COLO829 (cell line): ENCODE data around the gene PLEKHA7.
"Not testable (repeated sequence)": the region's sequence is repeated elsewhere in the genome, so short reads cannot be mapped to it uniquely, and the experiment has no call there.

Experiments
- DNase-seq: peaks from one replicate; pipeline ENCODE4 v3.0.0; 2012; ENCODE audit warnings: low spot score

The PLEKHA7 gene

DNA sequence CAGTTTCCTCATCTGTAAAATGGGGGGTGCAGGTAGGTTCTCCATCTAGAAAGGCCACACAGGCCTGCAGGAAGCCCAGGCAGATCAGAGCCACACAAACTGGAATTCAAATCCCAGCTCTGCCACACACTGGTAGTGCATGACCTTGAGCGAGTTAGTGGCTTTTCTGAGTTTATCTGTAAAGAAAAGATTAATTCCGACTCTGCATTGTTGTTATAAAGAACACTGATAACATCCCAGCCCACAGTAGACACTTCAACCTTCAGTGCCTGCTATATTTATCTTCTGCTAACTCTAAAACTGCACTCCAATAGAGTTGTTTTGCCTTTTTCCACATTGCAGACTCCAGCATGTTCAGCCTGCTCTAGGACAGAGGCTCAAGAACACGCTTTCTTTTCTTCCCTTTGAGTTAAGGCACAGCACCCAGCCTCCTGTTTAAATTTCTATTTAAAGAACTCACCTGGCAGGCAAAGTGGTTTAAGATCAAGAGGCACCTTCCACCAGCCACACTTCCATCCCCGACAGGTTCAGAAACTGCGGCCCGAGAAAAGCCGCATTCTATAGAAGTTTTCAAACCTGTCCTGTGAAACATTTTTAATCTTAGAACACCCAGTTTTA, 133.9 kb downstream of the PLEKHA7 start:
- no peak for DNase-seq

GRCh38 chr11:16879690-16880089, 134.5 kb downstream of the PLEKHA7 start:
- no peak for DNase-seq

DNA sequence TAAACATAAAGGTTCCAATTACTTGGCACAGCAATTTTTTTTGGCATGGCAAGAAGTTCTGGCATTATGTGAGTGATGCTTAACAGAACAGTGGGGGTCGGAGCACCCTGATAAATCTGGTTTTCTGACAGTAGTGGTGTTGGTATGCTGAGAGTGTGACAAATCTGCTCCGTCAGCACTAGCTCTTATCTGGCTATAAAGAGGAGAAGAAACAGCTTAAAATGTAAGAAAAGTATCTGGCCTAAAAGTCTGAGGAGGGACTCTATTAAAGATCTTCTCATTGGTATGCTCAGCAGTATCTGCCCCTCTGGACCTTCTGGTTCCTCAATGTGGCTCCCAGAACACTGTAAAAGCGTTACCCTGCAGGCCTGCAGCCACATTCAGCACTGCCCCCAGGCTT, 137.4 kb downstream of the PLEKHA7 start:
- DNase-seq, result no peak

DNA sequence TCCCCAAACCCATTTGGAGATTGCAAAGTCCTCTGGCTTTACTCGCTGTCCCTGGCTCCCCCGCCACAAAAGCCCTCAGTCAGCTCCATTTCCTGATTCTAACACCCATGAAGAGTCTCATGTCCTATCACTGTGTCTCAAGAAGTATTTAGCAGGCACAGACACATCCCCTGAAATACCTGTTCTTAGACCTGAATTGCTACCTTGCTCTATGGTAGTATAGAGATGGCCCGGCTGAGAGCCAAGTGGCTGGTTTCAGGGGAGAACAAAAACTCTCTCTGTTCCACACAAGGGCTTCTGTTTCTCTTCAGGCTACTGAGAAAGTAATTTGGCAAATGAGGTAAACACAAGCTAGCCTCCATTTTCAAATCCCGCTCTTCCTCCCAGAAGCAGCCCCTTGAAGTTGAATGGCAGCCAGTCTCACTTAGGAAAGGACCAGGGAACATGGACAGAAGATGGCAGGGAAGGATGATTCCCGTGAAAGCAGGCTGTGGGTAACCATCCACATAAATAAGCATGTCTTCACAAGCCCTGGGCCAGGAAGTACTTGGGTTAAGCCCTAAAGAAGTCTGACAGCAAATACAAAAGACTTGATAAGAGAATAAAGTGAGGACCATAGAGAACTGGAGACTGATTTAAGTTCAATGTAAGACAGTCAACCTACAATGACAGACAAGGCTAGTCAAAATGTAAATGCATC, 138.0 kb downstream of the PLEKHA7 start:
- no peak for DNase-seq

GRCh38 chr11:16874275-16874975, 139.8 kb downstream of the PLEKHA7 start:
- no peak for DNase-seq

GRCh38 chr11:16873289-16873688, 140.9 kb downstream of the PLEKHA7 start:
- DNase-seq, result no peak

GRCh38 chr11:16871368-16871767, 142.8 kb downstream of the PLEKHA7 start:
- DNase-seq, result no peak

- DNase-seq, result no peak
Measured at GRCh38 chr11:16867097-16867496, 147.1 kb downstream of the PLEKHA7 start.

- DNase-seq, result not testable (repeated sequence)
Measured at GRCh38 chr11:16864428-16864827, 149.8 kb downstream of the PLEKHA7 start.

GRCh38 chr11:16863389-16863788, 150.8 kb downstream of the PLEKHA7 start:
- no peak for DNase-seq

DNA sequence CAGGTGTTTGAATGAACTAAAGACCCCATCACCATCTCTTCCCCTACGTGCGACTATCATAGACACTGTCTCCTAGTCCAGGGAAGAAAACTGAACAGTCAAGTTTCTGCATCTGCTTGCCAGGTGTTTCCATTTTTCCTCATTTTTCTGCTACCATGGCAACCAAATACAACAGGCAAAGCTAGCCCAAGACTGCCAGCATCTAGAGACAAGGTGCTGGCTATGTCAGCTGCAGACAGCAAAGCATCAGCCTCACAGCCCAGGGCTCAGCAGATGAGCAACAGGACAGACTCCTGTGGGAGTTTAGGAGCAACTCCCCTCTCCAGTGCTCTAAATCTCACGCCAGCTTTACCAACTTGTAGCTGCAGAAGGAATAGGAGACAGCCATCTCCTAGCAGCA, 151.5 kb downstream of the PLEKHA7 start:
- DNase-seq, result no peak

GRCh38 chr11:16861862-16862261, 152.4 kb downstream of the PLEKHA7 start:
- peak; percentile 45 for DNase-seq

DNA sequence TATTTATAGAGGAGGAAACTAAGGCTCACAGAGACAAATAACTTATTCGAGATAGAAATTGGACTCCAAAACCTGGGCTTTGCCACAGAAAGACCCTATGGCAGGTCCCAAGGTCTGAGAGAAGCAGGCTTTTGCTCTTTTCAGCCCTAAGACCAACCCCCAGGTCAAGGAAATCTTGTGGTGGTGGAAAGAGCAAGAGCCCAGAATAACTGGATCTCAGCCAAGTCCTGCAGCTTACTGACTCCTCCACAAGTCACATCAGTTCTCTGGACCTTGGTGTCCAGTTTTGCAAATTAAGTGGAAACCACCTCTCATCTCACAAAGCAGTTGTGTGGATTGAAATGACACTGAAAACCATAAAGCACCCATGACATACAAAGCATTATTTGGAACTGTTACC, 153.6 kb downstream of the PLEKHA7 start:
- no peak for DNase-seq

- DNase-seq, result no peak
Measured at GRCh38 chr11:16859651-16860050, 154.6 kb downstream of the PLEKHA7 start.

DNA sequence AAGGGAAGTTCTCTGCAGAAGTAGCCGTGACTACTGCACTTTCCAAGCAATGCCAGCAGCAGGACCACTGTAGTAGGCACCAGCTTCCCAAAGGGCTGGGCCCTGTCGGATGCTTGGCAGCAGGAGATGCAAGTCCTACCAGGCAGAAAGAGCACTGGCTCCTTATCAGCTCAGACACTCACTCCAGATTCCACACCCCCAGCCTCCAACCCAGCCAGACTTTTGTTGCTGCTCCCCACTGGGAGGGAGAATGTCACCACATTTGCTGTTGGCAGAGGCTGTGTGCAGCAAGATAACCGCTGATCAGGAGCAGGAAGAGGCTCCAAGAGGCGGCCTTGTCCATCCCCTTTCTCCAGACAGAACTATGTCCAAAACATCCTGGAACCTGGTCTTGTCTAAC, 157.0 kb downstream of the PLEKHA7 start:
- DNase-seq, result no peak

- peak; percentile 34 for DNase-seq
Measured at GRCh38 chr11:16856022-16856471, 158.2 kb downstream of the PLEKHA7 start.

DNA sequence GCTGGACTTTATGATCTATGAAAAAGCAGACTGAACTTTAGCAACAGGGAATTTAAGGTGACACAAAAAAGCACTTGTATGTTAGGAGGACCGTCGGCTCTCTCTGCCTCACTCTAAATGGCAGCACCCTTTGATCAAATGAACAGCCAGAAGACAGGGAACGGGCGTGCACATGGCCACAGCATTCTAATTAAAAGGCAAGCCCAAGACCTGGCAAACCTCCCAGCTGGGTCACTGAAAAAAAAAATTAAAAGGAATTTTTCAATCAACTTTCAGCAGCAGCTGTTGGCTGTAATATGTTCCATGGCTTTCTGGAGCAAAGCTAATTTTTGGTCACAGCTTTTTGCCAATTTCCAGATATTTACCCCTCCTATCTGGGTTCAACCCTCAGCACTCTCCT, 159.2 kb downstream of the PLEKHA7 start:
- no peak for DNase-seq

DNA sequence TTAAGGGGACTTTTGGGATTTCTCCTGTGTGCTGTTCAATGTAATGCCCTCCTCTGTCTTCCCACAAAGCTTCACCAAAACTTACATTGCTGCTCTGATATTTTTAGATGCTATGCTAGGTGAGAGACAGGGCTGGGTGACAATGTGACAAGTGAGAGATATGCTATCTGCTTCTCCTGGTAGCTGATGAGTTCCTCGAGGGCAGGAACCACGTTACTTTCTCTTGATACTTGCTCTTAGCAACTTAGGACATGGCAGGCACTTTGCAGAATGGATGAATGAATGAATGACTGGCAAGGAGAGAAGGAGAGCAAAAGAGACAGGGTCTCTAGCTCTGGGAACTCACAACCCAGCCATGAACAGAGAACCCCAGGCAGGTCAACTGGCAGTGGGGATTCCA, 160.4 kb downstream of the PLEKHA7 start:
- DNase-seq, result no peak

DNA sequence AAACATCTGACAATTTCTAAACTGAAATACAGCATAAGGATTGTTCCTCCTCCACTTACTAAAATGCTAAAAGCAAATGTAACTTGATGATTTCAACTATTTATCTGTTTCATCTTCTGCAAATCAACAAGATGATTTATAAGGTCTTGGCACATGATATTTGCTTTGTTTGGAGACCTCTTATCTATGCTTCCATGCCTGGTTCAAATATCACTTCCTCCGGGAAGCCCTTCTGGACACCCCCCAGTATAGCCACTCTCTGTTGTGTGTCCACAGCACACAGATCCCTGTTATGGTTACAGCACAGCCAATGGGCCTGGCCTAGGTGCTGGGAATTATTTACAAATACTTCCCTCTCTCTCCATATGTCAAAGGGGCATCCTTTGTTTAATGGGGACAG, 160.9 kb downstream of the PLEKHA7 start:
- no peak for DNase-seq

DNA sequence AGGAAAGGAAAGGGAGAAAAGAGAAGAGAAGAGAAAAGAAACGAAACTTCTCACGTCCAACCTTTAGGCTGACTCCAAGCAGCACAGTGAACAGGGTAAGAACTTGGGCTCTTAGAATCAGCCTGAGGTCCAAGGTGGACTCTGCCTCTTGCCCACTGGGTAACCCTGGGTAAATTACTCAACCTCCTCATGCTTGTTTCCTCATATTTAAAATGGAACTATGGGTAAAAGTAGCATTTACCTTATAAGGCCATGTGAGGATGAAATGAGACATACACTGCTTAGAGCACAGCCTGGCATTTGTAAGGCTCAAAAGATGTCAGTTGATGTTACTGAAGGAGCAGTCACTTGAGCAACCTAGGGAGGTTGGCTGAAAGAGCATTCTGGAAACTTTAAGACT, 167.9 kb downstream of the PLEKHA7 start:
- no peak for DNase-seq

DNA sequence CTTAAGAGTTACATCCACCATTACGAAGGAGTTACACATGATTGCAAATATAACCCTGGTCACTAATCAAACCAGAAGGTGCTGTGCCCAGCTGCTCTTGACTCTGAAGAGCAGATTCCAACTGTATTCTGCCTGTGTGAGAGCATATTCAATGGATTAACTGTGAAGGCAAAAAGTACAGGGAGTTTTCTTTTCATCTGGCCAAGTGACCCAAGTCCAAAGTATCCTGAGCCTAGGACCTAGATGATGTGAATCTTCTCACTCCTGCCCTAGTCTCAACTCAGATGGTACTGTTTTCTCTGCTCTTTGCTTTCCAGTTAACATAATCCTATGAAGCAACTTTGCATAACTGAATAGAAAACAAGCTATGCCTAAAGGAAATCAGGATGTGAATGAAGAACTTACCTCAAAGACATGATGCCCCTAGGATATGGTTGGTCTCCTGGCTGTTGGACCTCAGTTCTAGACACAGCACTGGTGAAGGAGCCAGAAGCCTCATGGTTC, 169.9 kb downstream of the PLEKHA7 start:
- no peak for DNase-seq

- DNase-seq, result no peak
Measured at GRCh38 chr11:16843294-16843693, 170.9 kb downstream of the PLEKHA7 start.

- DNase-seq, result no peak
Measured at GRCh38 chr11:16841984-16842383, 172.2 kb downstream of the PLEKHA7 start.
